Fibroblast of pulmonary artery (primary cell): Measurements from ENCODE around the gene BPIFB3.

Experiments used
- DNase-seq: peaks from one replicate; pipeline ENCODE4 v3.0.0-alpha.2; 2010; ENCODE audit warnings: low read depth
- H3K4me3 ChIP-seq: replicated peaks from 2 replicates; pipeline ENCODE4 v1.5.1; 2011; ENCODE audit warnings: low read depth, mild to moderate bottlenecking, control low read depth, low read length, moderate library complexity
- CTCF ChIP-seq: IDR thresholded peaks from 2 replicates; pipeline ENCODE4 v1.5.1; 2011; ENCODE audit warnings: mild to moderate bottlenecking, control low read depth, low read length, inconsistent platforms; ENCODE audit errors: missing control alignments

BPIFB3 gene

GRCh38 chr20:33082546-33082945, 28.8 kb downstream of the BPIFB3 start:
- no peak for DNase-seq
- no peak overlapping the region for H3K4me3 ChIP-seq
- TF ChIP-seq CTCF: no peak

GRCh38 chr20:33083544-33084340, 30.0 kb downstream of the BPIFB3 start:
- no peak for DNase-seq
- no peak for TF ChIP-seq CTCF
- H3K4me3 ChIP-seq: no peak overlapping the region

GRCh38 chr20:33084722-33085121, 31.0 kb downstream of the BPIFB3 start:
- TF ChIP-seq CTCF: no peak
- DNase-seq: no peak
- H3K4me3 ChIP-seq: no peak overlapping the region

- TF ChIP-seq CTCF: no peak
- no peak for DNase-seq
- no peak overlapping the region for H3K4me3 ChIP-seq
Observed at GRCh38 chr20:33086052-33086722, 32.5 kb downstream of the BPIFB3 start.

GRCh38 chr20:33091147-33091546, 37.4 kb downstream of the BPIFB3 start:
- TF ChIP-seq CTCF: no peak
- no peak overlapping the region for H3K4me3 ChIP-seq
- DNase-seq: no peak

GRCh38 chr20:33091693-33092092, 38.0 kb downstream of the BPIFB3 start:
- no peak for DNase-seq
- no peak overlapping the region for H3K4me3 ChIP-seq
- no peak for TF ChIP-seq CTCF
